HEK293T (cell line): ENCODE data around the gene TIMM8A.

ENCODE experiments used
- CTBP1 ChIP-seq: fragments of 450-650 bp; IDR thresholded peaks from 2 replicates; pipeline ENCODE4 v1.6.1; 2016; ENCODE audit warnings: borderline replicate concordance
- FOXA1 ChIP-seq: fragments of 450-650 bp; IDR thresholded peaks from 2 replicates; pipeline ENCODE4 v1.6.1; 2016; ENCODE audit warnings: mild to moderate bottlenecking
- FOXK2 ChIP-seq: fragments of 450-650 bp; IDR thresholded peaks from 2 replicates; pipeline ENCODE4 v1.6.1; 2016; ENCODE audit warnings: mild to moderate bottlenecking
- TARDBP ChIP-seq: fragments of 450-650 bp; IDR thresholded peaks from 2 replicates; pipeline ENCODE4 v1.6.1; 2016

- TF ChIP-seq CTBP1 (no peak), TARDBP (no peak), FOXK2 (no peak), FOXA1 (no peak)
Observed at GRCh38 chrX:101360390-101360789, 11.8 kb upstream of the TIMM8A start.
